ENCODE measurements around the gene H19.

Gene H19

DNA sequence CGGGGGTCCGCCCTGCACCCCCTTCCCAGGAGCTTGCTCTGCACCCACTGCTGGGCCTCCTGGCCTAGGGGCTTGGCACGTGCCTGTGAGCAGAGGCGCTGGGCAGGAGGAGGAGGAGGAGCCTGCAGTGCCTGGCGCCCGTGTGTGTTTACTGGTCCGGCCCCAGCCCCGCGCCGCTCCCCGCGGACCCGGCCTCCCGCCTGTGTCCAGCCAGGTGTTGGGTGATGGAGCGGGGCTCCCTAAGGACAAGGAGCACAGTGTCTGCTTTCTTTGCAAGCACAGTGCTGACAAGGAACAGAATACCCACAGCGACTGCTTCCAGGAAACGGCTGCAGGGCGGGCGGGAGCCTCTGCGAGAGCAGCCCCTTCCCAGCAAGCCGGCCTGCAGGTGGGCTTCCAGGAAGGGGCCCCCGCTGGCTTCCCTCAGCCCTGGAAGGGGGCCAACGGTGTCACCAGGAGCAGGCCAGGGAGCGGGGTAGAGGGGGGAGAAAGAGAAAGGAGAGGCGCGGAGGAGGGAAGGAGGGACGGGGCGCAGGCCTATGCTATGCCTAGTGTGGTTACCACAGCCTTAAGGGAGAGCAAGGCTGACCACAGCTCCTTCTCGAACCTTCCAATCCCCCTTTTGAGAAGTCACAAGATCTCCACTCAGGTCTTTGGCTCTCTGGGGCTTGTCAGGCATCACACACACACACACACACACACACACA, 6.6 kb downstream of the H19 start:
- no peak for DNase-seq
- peak; percentile 72 for ATAC-seq (ENCODE audit: insufficient read depth, low read depth)

DNA sequence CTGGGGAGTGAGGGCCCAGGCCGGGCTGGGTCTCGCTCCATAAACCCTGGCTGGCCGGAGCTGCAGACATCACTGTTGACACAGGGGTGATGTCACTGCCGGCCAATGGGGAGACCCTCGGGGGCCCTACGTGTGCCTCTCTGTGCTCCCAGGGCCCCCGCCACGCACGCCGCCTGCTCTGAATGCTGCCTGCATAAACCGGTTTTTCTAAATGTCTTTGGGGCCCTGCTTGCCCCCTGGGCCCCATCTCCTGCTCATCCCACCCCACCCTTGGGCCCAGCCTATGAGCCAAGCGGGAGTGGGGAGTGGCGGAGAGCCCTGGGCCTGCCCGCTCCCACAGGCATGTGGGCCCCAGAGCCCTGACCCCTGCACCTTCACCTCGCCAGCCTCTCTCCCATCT, 7.7 kb downstream of the H19 start:
- Histone ChIP-seq H2AFZ (ENCODE audit: low read depth, low read length) (no peak overlapping the region), H3K9ac (ENCODE audit: low read depth, low read length) (no peak overlapping the region), H3K4me3 (ENCODE audit: low read depth in 1 of 2, low read length in 2 of 2) (no peak overlapping the region), H3K27me3 (ENCODE audit: insufficient read depth, low read length, poor library complexity) (no peaks in the 10 kb centered on the region), H3K36me3 (ENCODE audit: insufficient read depth, low read length) (no peaks in the 10 kb centered on the region), H3K79me2 (ENCODE audit: insufficient read depth, low read length) (no peaks in the 10 kb centered on the region), H3K4me1 (ENCODE audit: insufficient read depth, low read length) (peaks cover 8% of the 10 kb centered on the region), H4K20me1 (ENCODE audit: insufficient read depth, low read length) (no peaks in the 10 kb centered on the region), H3K9me3 (ENCODE audit: insufficient read depth, low read length, severe bottlenecking) (no peaks in the 10 kb centered on the region), H3K27ac (ENCODE audit: low read length) (no peak overlapping the region), H3K4me2 (ENCODE audit: insufficient read depth, low read length) (no peak overlapping the region)
- DNase-seq (no peak), ATAC-seq (ENCODE audit: insufficient read depth, low read depth) (no peak)
- no peak for TF ChIP-seq EZH2 (IDR thresholded peaks at IDR 0.05; ENCODE audit: borderline replicate concordance, low read depth, low read length, severe bottlenecking)
- TF ChIP-seq, protein P1, sequence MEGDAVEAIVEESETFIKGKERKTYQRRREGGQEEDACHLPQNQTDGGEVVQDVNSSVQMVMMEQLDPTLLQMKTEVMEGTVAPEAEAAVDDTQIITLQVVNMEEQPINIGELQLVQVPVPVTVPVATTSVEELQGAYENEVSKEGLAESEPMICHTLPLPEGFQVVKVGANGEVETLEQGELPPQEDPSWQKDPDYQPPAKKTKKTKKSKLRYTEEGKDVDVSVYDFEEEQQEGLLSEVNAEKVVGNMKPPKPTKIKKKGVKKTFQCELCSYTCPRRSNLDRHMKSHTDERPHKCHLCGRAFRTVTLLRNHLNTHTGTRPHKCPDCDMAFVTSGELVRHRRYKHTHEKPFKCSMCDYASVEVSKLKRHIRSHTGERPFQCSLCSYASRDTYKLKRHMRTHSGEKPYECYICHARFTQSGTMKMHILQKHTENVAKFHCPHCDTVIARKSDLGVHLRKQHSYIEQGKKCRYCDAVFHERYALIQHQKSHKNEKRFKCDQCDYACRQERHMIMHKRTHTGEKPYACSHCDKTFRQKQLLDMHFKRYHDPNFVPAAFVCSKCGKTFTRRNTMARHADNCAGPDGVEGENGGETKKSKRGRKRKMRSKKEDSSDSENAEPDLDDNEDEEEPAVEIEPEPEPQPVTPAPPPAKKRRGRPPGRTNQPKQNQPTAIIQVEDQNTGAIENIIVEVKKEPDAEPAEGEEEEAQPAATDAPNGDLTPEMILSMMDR (IDR thresholded peaks at IDR 0.05; ENCODE audit: borderline replicate concordance, extremely low read depth, low read length, poor library complexity, severe bottlenecking), result no peak

More for the DNA sequence above, 6.6 kb downstream of the H19 start:
- no peaks in the 10 kb centered on the region for H3K27me3 ChIP-seq (ENCODE audit: insufficient read depth, low read length, poor library complexity)
- H3K9me3 ChIP-seq (ENCODE audit: insufficient read depth, low read length, severe bottlenecking), result no peaks in the 10 kb centered on the region
- H4K20me1 ChIP-seq (ENCODE audit: insufficient read depth, low read length), result no peaks in the 10 kb centered on the region
- no peak overlapping the region for H3K4me3 ChIP-seq (ENCODE audit: low read depth in 1 of 2, low read length in 2 of 2)
- no peak overlapping the region for H3K9ac ChIP-seq (ENCODE audit: low read depth, low read length)
- no peak overlapping the region for H3K4me2 ChIP-seq (ENCODE audit: insufficient read depth, low read length)
- no peak overlapping the region for H2AFZ ChIP-seq (ENCODE audit: low read depth, low read length)
- peaks cover 8% of the 10 kb centered on the region for H3K4me1 ChIP-seq (ENCODE audit: insufficient read depth, low read length)
- no peaks in the 10 kb centered on the region for H3K79me2 ChIP-seq (ENCODE audit: insufficient read depth, low read length)
- TF ChIP-seq, protein P1 (IDR thresholded peaks at IDR 0.05; ENCODE audit: borderline replicate concordance, extremely low read depth, low read length, poor library complexity, severe bottlenecking), result no peak
- no peak for TF ChIP-seq EZH2 (IDR thresholded peaks at IDR 0.05; ENCODE audit: borderline replicate concordance, low read depth, low read length, severe bottlenecking)
- H3K27ac ChIP-seq (ENCODE audit: low read length), result no peak overlapping the region
- H3K36me3 ChIP-seq (ENCODE audit: insufficient read depth, low read length), result no peaks in the 10 kb centered on the region

DNA sequence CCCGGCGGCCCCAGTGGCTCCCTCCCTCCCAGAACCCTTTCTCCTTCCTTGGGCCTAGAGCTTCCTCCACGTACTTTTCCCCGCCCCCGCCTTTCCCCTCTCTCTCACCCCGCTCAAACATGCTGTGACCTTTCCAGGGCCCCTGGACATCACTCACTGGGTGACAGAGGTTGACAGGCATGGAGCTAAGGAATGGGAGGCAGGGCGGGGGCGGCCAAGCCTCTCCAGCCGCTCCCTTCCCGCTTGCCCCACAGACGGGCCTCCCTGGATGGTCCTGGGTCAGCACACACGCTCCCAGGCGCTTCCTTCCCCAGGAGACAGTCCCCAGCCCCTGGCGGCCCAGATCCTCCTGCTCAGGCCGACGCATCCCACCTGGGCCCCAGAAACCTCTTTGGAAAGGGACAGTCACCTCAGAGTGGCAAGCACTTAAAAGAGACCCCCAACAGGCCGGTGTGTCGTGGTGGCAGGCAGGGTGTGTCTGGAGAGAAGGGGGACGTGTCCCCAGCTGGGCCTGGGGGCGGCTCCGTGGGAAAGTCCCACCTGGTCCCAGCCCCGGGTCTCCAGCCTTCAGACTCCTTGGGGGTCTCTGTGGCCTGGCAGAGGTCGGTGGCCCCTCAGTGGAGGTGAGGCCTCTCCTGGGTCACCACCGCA, 8.8 kb downstream of the H19 start:
- no peak overlapping the region for H3K4me3 ChIP-seq (ENCODE audit: low read depth in 1 of 2, low read length in 2 of 2)
- H3K4me2 ChIP-seq (ENCODE audit: insufficient read depth, low read length), result no peak overlapping the region
- no peak overlapping the region for H3K9ac ChIP-seq (ENCODE audit: low read depth, low read length)
- no peaks in the 10 kb centered on the region for H3K79me2 ChIP-seq (ENCODE audit: insufficient read depth, low read length)
- DNase-seq, result no peak
- no peak for ATAC-seq (ENCODE audit: insufficient read depth, low read depth)
- H3K27me3 ChIP-seq (ENCODE audit: insufficient read depth, low read length, poor library complexity), result no peaks in the 10 kb centered on the region
- no peak overlapping the region for H2AFZ ChIP-seq (ENCODE audit: low read depth, low read length)
- H3K9me3 ChIP-seq (ENCODE audit: insufficient read depth, low read length, severe bottlenecking), result no peaks in the 10 kb centered on the region
- H3K27ac ChIP-seq (ENCODE audit: low read length), result no peak overlapping the region
- H3K4me1 ChIP-seq (ENCODE audit: insufficient read depth, low read length), result peaks cover 8% of the 10 kb centered on the region
- no peaks in the 10 kb centered on the region for H4K20me1 ChIP-seq (ENCODE audit: insufficient read depth, low read length)
- no peaks in the 10 kb centered on the region for H3K36me3 ChIP-seq (ENCODE audit: insufficient read depth, low read length)
- TF ChIP-seq EZH2 (IDR thresholded peaks at IDR 0.05; ENCODE audit: borderline replicate concordance, low read depth, low read length, severe bottlenecking), result no peak
- TF ChIP-seq, protein P1 (IDR thresholded peaks at IDR 0.05; ENCODE audit: borderline replicate concordance, extremely low read depth, low read length, poor library complexity, severe bottlenecking), result no peak
